ENCODE results near the gene SNRPB2.

DNA sequence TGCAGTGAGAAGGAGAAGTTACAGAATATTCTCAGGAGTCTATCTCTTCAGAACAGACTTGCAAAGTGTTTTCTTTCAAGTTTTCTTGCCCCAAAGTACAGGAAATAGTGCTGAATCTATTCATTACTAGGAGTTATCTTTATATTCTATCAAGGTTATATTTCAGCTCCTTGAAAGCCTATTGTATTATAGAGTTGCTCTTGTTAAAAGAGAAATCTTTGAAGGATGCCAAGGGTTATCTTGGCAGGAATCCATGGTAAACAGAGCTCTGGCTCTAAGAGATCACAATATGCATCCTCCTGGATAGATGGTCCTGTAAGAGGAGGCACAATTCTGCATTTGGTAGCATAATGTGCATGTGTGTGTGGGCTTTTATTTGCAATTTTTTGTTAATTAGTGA lies 21.2 kb upstream of the SNRPB2 start:
- TF ChIP-seq CHD2 (IDR thresholded peaks at IDR 0.05; ENCODE audit: low read depth, low read length), result no peak
- TF ChIP-seq BRF1 (IDR thresholded peaks at IDR 0.05; ENCODE audit: borderline replicate concordance, extremely low read depth, insufficient read length), result no peak
- no peak for TF ChIP-seq NRF1 (conservative IDR thresholded peaks at IDR 0.05 in 1 of 2, IDR thresholded peaks at IDR 0.05 in 1 of 2)
- TF ChIP-seq TAF1 (IDR thresholded peaks at IDR 0.05; ENCODE audit: control insufficient read depth, extremely low read depth, insufficient read depth, low read length, severe bottlenecking), result no peak
- no peak for TF ChIP-seq ZNF780A (CRISPR knock-in tag; IDR thresholded peaks at IDR 0.05)
- TF ChIP-seq, protein P1, sequence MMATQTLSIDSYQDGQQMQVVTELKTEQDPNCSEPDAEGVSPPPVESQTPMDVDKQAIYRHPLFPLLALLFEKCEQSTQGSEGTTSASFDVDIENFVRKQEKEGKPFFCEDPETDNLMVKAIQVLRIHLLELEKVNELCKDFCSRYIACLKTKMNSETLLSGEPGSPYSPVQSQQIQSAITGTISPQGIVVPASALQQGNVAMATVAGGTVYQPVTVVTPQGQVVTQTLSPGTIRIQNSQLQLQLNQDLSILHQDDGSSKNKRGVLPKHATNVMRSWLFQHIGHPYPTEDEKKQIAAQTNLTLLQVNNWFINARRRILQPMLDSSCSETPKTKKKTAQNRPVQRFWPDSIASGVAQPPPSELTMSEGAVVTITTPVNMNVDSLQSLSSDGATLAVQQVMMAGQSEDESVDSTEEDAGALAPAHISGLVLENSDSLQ (IDR thresholded peaks at IDR 0.05), result no peak

Data from K562 (cell line).